Ectodermal cell (in vitro differentiated cells): ENCODE data around the gene TNS3.

Experiments used
- H3K27ac ChIP-seq: 2 replicates; pipeline ENCODE4 v1.7.0; 2013; ENCODE audit warnings: mild to moderate bottlenecking, low read depth, low read length; ENCODE audit not compliant: insufficient read depth, poor library complexity, severe bottlenecking
- H3K27me3 ChIP-seq: 2 replicates; pipeline ENCODE4 v1.7.0; 2013; ENCODE audit warnings: mild to moderate bottlenecking, low read length; ENCODE audit not compliant: insufficient read depth, control insufficient read depth, poor library complexity, severe bottlenecking
- H3K36me3 ChIP-seq: one replicate; pipeline ENCODE4 v1.7.0; 2013; ENCODE audit warnings: low read length; ENCODE audit not compliant: control insufficient read depth, insufficient read depth
- H3K4me1 ChIP-seq: one replicate; pipeline ENCODE4 v1.7.0; 2013; ENCODE audit warnings: low read length; ENCODE audit not compliant: control insufficient read depth, insufficient read depth
- H3K4me3 ChIP-seq: 2 replicates; pipeline ENCODE4 v1.7.0; 2013; ENCODE audit warnings: low read depth, low read length, control low read depth; ENCODE audit not compliant: insufficient read depth
- H3K9me3 ChIP-seq: 2 replicates; pipeline ENCODE4 v1.7.0; 2013; ENCODE audit warnings: mild to moderate bottlenecking, low read length, moderate library complexity; ENCODE audit not compliant: control insufficient read depth
- WGBS, 2 experiments: methylation state at CpG; one replicate each; pipeline ENCODE4 v1.1.7; 2013; ENCODE audit warnings: missing lambda C conversion rate in 2 of 2; 5-methylcytosine and 5-hydroxymethylcytosine counted together

TNS3 gene

DNA sequence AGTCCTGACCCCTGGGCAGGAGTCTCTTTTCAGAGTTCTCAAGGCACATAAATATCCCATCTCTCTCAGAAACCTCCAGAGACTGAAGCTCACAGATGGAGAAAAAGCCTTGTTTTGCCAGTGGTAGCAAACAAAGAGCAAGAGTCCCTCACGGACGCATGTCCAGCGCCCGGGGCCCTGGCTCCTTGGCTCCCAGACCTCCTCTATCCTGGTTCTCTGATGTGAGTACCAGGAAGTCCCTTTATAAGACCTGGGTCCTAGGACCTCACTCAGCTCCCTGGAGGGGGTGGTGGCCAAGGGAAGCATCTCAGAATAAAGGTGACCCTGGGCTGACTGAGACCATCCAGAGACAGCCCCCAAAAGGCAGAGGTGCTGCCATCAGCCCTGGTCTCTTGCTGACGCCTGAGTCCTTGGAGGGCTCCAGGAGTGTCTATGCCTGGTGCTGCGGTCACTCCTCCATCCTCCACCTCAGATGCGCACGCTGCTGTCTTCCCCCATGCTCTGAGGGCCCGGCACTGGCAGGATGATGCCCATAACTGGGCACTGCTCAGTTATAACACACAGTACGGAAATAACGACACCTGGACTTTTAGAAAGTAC, 221.5 kb downstream of the TNS3 start:
- H3K27me3 ChIP-seq = no peaks in the 10 kb centered on the region
- peak overlapping the region; percentile 36 for H3K27ac ChIP-seq
- WGBS, 2 experiments = 95 to 97% methylated on average over 11 of the region's 11 CpGs
- no peaks in the 10 kb centered on the region for H3K9me3 ChIP-seq
- H3K4me1 ChIP-seq = no peaks in the 10 kb centered on the region
- H3K36me3 ChIP-seq = no peaks in the 10 kb centered on the region
- H3K4me3 ChIP-seq = no peak overlapping the region

- Histone ChIP-seq H3K27ac (no peak overlapping the region), H3K9me3 (no peaks in the 10 kb centered on the region), H3K36me3 (no peaks in the 10 kb centered on the region), H3K27me3 (no peaks in the 10 kb centered on the region), H3K4me3 (no peak overlapping the region), H3K4me1 (no peaks in the 10 kb centered on the region)
- 95 to 98% methylated on average over 8 of the region's 8 CpGs for WGBS, 2 experiments
These were observed 222.8 kb downstream of the TNS3 start for GRCh38 chr7:47358944-47359588.

- Histone ChIP-seq H3K9me3 (no peaks in the 10 kb centered on the region), H3K4me3 (no peak overlapping the region), H3K4me1 (no peaks in the 10 kb centered on the region), H3K27ac (no peak overlapping the region), H3K27me3 (no peaks in the 10 kb centered on the region), H3K36me3 (no peaks in the 10 kb centered on the region)
- WGBS, 2 experiments = 96% methylated on average over 14 of the region's 14 CpGs
These were observed 223.6 kb downstream of the TNS3 start for GRCh38 chr7:47358357-47358756.

- Histone ChIP-seq H3K27me3 (no peaks in the 10 kb centered on the region), H3K4me1 (no peaks in the 10 kb centered on the region), H3K4me3 (no peak overlapping the region), H3K36me3 (no peaks in the 10 kb centered on the region), H3K27ac (no peak overlapping the region), H3K9me3 (no peaks in the 10 kb centered on the region)
- 93 to 95% methylated on average over 7 of the region's 7 CpGs for WGBS, 2 experiments
These were observed 224.0 kb downstream of the TNS3 start for GRCh38 chr7:47357863-47358262.

DNA sequence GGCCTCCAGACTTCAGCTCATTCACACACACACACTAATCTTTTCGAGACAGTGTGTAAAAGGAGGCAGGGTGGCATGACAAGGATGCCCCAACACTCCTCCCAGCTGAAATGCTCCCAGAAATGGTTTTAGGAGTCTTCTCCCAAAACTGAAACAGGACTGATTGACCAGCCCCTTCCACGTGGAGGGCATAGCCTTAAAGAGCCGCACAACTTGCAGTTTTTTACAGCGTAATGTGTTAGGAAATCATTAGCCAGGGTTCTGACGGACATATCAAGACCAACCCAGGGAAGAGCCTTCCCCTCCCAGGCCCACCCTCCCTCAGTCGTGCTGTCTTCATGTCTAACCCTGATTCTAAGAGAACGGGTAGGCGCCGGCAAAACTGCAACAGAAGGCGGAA, 224.6 kb downstream of the TNS3 start:
- no peaks in the 10 kb centered on the region for H3K36me3 ChIP-seq
- H3K27ac ChIP-seq = no peak overlapping the region
- no peak overlapping the region for H3K4me3 ChIP-seq
- no peaks in the 10 kb centered on the region for H3K4me1 ChIP-seq
- H3K27me3 ChIP-seq = no peaks in the 10 kb centered on the region
- H3K9me3 ChIP-seq = no peaks in the 10 kb centered on the region
- 93 to 94% methylated on average over 10 of the region's 10 CpGs for WGBS, 2 experiments

- Histone ChIP-seq H3K27me3 (no peaks in the 10 kb centered on the region), H3K36me3 (no peaks in the 10 kb centered on the region), H3K4me1 (no peaks in the 10 kb centered on the region), H3K27ac (no peak overlapping the region), H3K4me3 (no peak overlapping the region), H3K9me3 (no peaks in the 10 kb centered on the region)
- 88 to 94% methylated on average over 5 of the region's 5 CpGs for WGBS, 2 experiments
These were observed 225.7 kb downstream of the TNS3 start for GRCh38 chr7:47356261-47356660.

DNA sequence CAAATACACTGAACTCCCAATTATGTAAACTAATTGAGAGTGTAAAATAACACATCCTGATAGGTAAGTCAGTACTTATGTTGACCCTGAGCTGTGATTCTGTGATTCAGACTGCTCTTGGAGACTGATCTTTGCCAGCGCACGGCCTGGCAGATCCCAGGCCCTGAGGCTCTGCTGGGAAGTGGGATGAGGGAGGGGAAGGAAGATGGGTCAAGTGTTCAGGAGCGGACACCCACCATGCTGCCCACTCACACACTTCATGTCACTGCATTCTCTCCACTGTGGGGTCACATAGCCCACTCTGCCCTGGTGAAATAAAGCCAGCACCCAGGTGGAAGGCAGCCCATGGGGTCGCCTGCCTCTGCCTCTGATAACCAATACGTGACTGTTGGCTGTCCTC, 226.2 kb downstream of the TNS3 start:
- Histone ChIP-seq H3K27ac (no peak overlapping the region), H3K9me3 (no peaks in the 10 kb centered on the region), H3K4me3 (no peak overlapping the region), H3K36me3 (no peaks in the 10 kb centered on the region), H3K27me3 (no peaks in the 10 kb centered on the region), H3K4me1 (no peaks in the 10 kb centered on the region)
- WGBS, 2 experiments = 90 to 92% methylated on average over 5 of the region's 5 CpGs

DNA sequence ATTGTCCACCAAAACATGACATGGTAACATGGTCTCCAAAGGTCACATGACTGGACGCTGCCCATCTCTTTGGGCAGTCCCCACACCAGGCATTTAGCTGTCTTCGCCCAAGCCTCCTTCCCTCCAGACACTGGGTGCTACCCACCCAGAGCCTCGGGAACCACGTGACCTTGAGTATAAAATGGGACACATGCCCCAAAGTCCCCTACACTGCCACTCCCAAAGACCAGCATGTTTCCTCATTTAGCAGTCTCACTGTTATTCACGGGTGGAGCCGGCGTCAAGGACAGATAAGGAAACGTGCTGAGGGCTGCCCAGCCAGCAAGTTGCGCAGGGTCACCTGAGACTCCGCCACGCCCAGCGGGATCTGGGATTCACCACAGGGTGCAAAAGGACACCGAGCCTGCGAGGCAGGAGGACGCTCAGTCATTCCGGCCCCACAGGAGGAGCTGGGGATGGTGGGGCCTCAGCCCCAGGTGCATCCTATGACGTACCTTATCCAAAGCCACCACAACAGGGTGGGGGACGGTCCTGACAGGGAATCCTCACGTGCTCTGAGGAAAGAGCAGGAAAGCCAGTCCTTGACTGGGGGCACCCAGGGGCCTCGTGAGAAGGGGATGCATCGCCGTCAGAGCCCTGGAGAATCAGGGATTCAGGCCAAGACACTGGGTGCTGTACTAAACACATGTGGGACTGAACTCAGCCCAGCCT, 226.9 kb downstream of the TNS3 start:
- Histone ChIP-seq H3K27me3 (no peaks in the 10 kb centered on the region), H3K4me1 (peaks cover 3% of the 10 kb centered on the region), H3K9me3 (no peaks in the 10 kb centered on the region), H3K36me3 (no peaks in the 10 kb centered on the region), H3K4me3 (no peak overlapping the region), H3K27ac (no peak overlapping the region)
- 95% methylated on average over 22 of the region's 22 CpGs for WGBS, 2 experiments

- Histone ChIP-seq H3K36me3 (no peaks in the 10 kb centered on the region), H3K27ac (no peak overlapping the region), H3K9me3 (no peaks in the 10 kb centered on the region), H3K4me1 (peaks cover 6% of the 10 kb centered on the region), H3K27me3 (no peaks in the 10 kb centered on the region), H3K4me3 (no peak overlapping the region)
- whole genome bisulfite sequencing, 2 experiments = 88 to 89% methylated on average over 4 of the region's 4 CpGs
These were observed 227.8 kb downstream of the TNS3 start for GRCh38 chr7:47354071-47354470.

- Histone ChIP-seq H3K27ac (no peak overlapping the region), H3K4me3 (no peak overlapping the region), H3K9me3 (no peaks in the 10 kb centered on the region), H3K27me3 (no peaks in the 10 kb centered on the region), H3K36me3 (no peaks in the 10 kb centered on the region), H3K4me1 (peaks cover 6% of the 10 kb centered on the region)
- 94 to 96% methylated on average over 8 of the region's 8 CpGs for WGBS, 2 experiments
These were observed 229.4 kb downstream of the TNS3 start for GRCh38 chr7:47352394-47352968.
